Peyer's patch (tissue), 4 donors: ENCODE results near the gene ZBTB25. TPM values are rescaled to one million over a fixed set of nuclear protein-coding genes. Genes with fewer than 3 reads are reported as not detected.

Experiments used
- DNase-seq, 3 donors: peaks; one replicate each; pipeline ENCODE4 v3.0.0-alpha.2; 2017 to 2019
- H3K27ac ChIP-seq, 4 donors: fragments of 200-600 bp; sonication (generic); one replicate each; pipeline ENCODE4 v1.5.1; 2016 to 2019
- H3K27me3 ChIP-seq, 2 donors: fragments of 200-600 bp; sonication (generic); one replicate each; pipeline ENCODE4 v1.5.1; 2019
- H3K36me3 ChIP-seq, 3 donors: fragments of 200-600 bp; sonication (generic); one replicate each; pipeline ENCODE4 v1.5.1; 2016 to 2019
- H3K4me1 ChIP-seq, 4 donors: fragments of 200-600 bp; sonication (generic); one replicate each; pipeline ENCODE4 v1.5.1; 2016 to 2019
- H3K4me3 ChIP-seq, 4 donors: fragments of 200-600 bp; sonication (generic); 1 replicate in 3 of 4; 2 replicates in 1 of 4; pipeline ENCODE4 v1.5.1; 2016 to 2019; ENCODE audit warnings: mild to moderate bottlenecking in 1 of 4
- H3K9me3 ChIP-seq, 4 donors: fragments of 200-600 bp; sonication (generic); one replicate each; pipeline ENCODE4 v1.5.1; 2016 to 2019; ENCODE audit warnings: mild to moderate bottlenecking in 1 of 4
- POLR2A ChIP-seq, 2 donors: fragments of 450-650 bp; IDR thresholded peaks; one replicate each; pipeline ENCODE4 v1.5.1; 2017; ENCODE audit warnings: antibody characterized with exemption in 2 of 2, mild to moderate bottlenecking in 2 of 2, moderate library complexity in 2 of 2
- small RNA-seq, 2 donors: library from RNA; depleted of rRNA; stranded (forward); fragments of <200 nt; gene quantifications; one replicate each; pipeline ENCODE3, GENCODE V24; 2016
- total RNA-seq, 4 donors: library from RNA; depleted of rRNA; stranded (reverse); fragments of >200 nt; gene quantifications; one replicate each; pipeline ENCODE4 v1.1.0, GENCODE V29; 2016
- TF ChIP-seq, protein P1 (sequence below), 6 experiments: fragments of 450-650 bp in 4 of 6; fragments of 200-600 bp in 2 of 6; sonication (generic) in 1 of 6; IDR thresholded peaks; one replicate each; pipeline ENCODE4 v1.5.1; 2017 to 2019; ENCODE audit warnings: antibody characterized with exemption in 6 of 6, mild to moderate bottlenecking in 3 of 6, moderate library complexity in 1 of 6

The ZBTB25 gene
- total RNA-seq, 4 donors from 2014 or later, result 4.2 to 12.1 (median 11.4) TPM

DNA sequence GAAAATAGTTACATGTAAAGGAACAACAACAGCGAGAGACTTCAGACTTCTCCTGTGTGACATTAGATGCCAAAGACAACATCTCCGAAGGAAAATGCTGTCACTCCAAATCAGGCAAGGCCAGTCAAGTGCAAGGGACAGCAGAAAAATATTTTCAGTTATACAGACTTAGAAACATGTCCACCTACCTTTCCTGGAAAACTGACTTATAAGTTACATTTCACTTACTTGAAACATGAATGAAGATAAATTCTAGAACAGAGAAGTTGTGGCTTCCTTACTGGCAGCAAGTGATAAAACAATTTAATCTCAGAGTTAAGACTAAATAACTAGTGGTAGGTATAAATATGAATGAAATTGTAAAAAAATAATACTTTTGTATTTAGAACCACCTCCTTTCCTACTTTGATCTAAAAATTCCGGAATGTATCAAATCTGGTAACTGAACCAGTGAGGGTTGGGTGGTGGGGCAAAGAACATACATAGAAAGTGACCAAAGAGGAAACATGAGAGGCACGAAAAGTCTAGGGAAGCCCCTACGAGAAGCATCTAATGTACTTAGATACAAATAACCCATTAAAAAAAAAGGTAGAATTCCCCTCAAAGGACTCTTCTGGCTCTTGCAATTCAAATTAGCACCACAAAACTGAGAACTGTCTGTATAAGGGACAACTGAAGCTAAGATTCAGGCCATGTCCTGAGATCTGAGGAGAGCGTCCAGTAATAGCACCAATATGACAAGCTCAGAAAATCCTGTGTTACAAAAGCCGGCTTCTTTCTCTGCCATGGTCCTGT, 94.3 kb downstream of the ZBTB25 start:
- Histone ChIP-seq H3K27ac (no peak overlapping the region), H3K36me3 (peaks cover 0 to 11% (median 0%) of the 10 kb centered on the region in 3 donors), H3K4me3 (no peak overlapping the region), H3K9me3 (no peaks in the 10 kb centered on the region), H3K27me3 (no peaks in the 10 kb centered on the region), H3K4me1 (no peaks in the 10 kb centered on the region)
- TF ChIP-seq, protein P1, sequence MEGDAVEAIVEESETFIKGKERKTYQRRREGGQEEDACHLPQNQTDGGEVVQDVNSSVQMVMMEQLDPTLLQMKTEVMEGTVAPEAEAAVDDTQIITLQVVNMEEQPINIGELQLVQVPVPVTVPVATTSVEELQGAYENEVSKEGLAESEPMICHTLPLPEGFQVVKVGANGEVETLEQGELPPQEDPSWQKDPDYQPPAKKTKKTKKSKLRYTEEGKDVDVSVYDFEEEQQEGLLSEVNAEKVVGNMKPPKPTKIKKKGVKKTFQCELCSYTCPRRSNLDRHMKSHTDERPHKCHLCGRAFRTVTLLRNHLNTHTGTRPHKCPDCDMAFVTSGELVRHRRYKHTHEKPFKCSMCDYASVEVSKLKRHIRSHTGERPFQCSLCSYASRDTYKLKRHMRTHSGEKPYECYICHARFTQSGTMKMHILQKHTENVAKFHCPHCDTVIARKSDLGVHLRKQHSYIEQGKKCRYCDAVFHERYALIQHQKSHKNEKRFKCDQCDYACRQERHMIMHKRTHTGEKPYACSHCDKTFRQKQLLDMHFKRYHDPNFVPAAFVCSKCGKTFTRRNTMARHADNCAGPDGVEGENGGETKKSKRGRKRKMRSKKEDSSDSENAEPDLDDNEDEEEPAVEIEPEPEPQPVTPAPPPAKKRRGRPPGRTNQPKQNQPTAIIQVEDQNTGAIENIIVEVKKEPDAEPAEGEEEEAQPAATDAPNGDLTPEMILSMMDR (IDR thresholded peaks at IDR 0.05), result no peak
- no peak for TF ChIP-seq POLR2A (IDR thresholded peaks at IDR 0.05)
- no peak for DNase-seq

DNA sequence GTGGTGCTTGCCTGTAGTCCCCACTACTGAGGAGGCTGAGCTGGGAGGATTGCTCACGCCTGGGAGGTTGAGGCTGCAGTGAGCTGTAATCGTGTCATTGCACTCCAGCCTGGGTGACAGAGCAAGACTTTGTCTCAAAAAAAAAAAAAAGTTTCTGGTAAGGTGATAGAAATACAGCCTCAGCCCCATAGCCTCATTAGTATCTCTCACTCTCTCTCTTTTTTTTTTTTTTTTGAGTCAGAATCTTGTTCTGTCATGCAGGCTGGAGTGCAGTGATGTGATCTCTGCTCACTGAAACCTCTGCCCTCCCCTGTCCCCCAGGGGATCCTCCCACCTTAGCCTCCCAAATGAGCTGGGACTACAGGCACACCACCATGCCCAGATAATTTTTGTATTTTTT, 96.3 kb downstream of the ZBTB25 start:
- TF ChIP-seq, protein P1 (IDR thresholded peaks at IDR 0.05), result no peak
- TF ChIP-seq POLR2A (IDR thresholded peaks at IDR 0.05), result no peak

DNA sequence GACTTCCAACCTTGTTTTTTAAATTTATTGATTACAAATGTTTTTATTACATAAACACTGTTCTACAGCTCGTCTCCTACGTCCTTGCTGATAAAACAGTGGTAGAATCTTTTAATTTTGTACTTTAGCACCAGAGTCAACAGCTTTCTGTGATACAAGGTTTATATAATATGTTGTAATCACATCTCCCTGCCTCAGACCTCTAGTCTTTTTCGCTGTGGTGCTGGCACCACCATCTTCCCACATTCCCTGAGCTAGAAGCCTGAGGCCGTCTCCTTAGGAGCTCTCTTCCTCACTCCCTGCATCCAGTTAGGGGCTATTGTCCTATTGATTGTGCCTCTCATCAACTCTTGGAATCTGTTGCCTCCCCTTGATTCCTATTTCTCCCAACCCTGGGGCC, 98.3 kb downstream of the ZBTB25 start:
- no peak overlapping the region for H3K4me3 ChIP-seq
- H3K9me3 ChIP-seq, result no peaks in the 10 kb centered on the region
- no peaks in the 10 kb centered on the region for H3K27me3 ChIP-seq
- H3K27ac ChIP-seq, result no peak overlapping the region
- no peaks in the 10 kb centered on the region for H3K4me1 ChIP-seq
- TF ChIP-seq POLR2A (IDR thresholded peaks at IDR 0.05), result no peak
- TF ChIP-seq, protein P1 (IDR thresholded peaks at IDR 0.05), result no peak
- DNase-seq, result no peak
- peaks cover 0 to 6% (median 0%) of the 10 kb centered on the region in 3 donors for H3K36me3 ChIP-seq

More for the DNA sequence above, 96.3 kb downstream of the ZBTB25 start:
- Histone ChIP-seq H3K4me3 (no peak overlapping the region), H3K27me3 (no peaks in the 10 kb centered on the region), H3K9me3 (no peaks in the 10 kb centered on the region), H3K27ac (no peak overlapping the region), H3K36me3 (peaks cover 0 to 6% (median 0%) of the 10 kb centered on the region in 3 donors), H3K4me1 (no peaks in the 10 kb centered on the region)
- DNase-seq, result no peak

DNA sequence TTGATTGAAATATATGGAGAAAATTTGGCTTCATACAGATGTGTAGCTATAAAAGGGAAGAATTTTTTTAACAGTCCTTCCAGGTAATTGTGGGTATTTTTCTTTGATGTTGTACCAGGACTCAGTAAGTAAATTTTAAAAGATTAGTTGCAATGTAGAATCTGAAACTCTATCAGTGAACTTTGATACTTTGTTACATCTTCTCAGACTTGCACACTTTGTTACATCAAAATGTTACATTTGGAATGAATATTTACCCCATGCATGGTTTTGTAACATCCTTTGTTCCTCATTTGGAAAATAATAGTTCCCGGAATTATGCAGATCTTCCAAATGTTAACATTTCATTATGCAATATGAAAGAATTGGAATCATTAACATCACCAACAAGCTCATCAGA, 101.7 kb downstream of the ZBTB25 start:
- no peak for DNase-seq
- Histone ChIP-seq H3K27ac (no peak overlapping the region), H3K4me1 (no peaks in the 10 kb centered on the region), H3K4me3 (no peak overlapping the region), H3K9me3 (no peaks in the 10 kb centered on the region), H3K27me3 (no peaks in the 10 kb centered on the region), H3K36me3 (peaks cover 0 to 6% (median 0%) of the 10 kb centered on the region in 3 donors)
- TF ChIP-seq POLR2A (IDR thresholded peaks at IDR 0.05), result no peak
- TF ChIP-seq, protein P1 (IDR thresholded peaks at IDR 0.05), result no peak

DNA sequence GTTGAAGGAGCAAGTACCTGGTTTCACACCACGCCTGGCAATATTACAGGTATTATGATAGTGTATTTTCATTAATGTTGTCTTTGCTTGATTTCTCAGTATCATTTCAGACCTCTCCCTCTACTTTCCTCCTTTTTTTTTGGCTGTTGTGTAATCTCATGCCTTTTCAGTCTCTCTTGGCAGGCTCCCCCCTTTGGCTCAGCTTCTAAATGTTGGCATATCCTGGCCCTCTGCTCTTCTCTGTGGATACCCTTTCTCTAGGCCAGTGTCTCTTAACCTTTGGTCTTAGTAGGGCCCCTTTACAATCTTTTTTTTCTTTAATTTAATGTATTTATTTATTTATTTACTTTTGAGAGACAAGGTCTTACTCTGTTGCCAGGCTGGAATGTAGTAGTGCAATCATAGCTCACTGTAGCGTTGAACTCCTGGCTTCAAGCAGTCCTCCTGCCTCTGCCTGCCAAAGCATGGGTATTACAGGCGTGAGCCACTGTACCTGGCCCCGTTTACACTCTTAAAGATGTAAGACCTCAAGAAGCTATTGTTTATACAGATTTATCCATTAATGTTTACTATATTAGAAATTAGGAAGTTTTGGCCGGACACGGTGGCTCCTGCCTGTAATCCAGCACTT, 102.7 kb downstream of the ZBTB25 start:
- no peaks in the 10 kb centered on the region for H3K9me3 ChIP-seq
- H3K27ac ChIP-seq, result no peak overlapping the region
- H3K27me3 ChIP-seq, result no peaks in the 10 kb centered on the region
- no peak for DNase-seq
- no peak overlapping the region for H3K4me3 ChIP-seq
- no peaks in the 10 kb centered on the region for H3K4me1 ChIP-seq
- peaks cover 0 to 6% (median 0%) of the 10 kb centered on the region in 3 donors for H3K36me3 ChIP-seq
- TF ChIP-seq, protein P1 (IDR thresholded peaks at IDR 0.05), result no peak
- no peak for TF ChIP-seq POLR2A (IDR thresholded peaks at IDR 0.05)

Small RNA genes within 50 kb of the gene (small RNA-seq; reads per million reads assigned to genes)
- gene AL049869.4, result 0 reads per million in 2 donors

Other genes starting within 250 kb of the ZBTB25 start
- gene ESR2, start 209.5 kb downstream of the ZBTB25 start, total RNA-seq, result 1 to 10 TPM in 2 of 4 donors, under 1 TPM in 1, not detected in 1; 0.66 to 6.6 (median 1.1) TPM
- 10 to 100 TPM; 18.4 to 47.0 (median 25.4) TPM for gene MTHFD1, start 115.5 kb downstream of the ZBTB25 start, total RNA-seq
- 1 to 10 TPM in 3 of 4 donors, under 1 TPM in 1; 0.57 to 2.8 (median 2.4) TPM for gene AKAP5, start 38.3 kb downstream of the ZBTB25 start, total RNA-seq
- gene ZBTB1, start 932 bp upstream of the ZBTB25 start, total RNA-seq, result 10 to 100 TPM; 32.6 to 75.1 (median 49.1) TPM
- 1 to 10 TPM; 4.2 to 9.9 (median 6.8) TPM for gene HSPA2, start 36.9 kb upstream of the ZBTB25 start, total RNA-seq
- 1 to 10 TPM in 3 of 4 donors, not detected in 1; 1.9 to 7.4 (median 2.1) TPM for gene PPP1R36, start 46.1 kb upstream of the ZBTB25 start, total RNA-seq
- gene PLEKHG3, start 200.6 kb upstream of the ZBTB25 start, total RNA-seq, result 10 to 100 TPM; 18.2 to 45.5 (median 31.5) TPM